Retinal pigment epithelial cell (primary cell): ENCODE measurements around the gene SACM1L.

Experiments
- DNase-seq: peaks from one replicate; pipeline ENCODE4 v3.0.0-alpha.2; 2010; ENCODE audit warnings: low read depth
- H3K4me3 ChIP-seq: 2 replicates; pipeline ENCODE4 v1.5.1; 2011; ENCODE audit warnings: mild to moderate bottlenecking, low read length, control low read depth, moderate library complexity
- TF ChIP-seq, protein P1 (sequence below): conservative IDR thresholded peaks from 2 replicates; pipeline ENCODE4 v1.5.1; 2011; ENCODE audit warnings: low read depth, low read length, control low read depth, inconsistent platforms

The SACM1L gene

DNA sequence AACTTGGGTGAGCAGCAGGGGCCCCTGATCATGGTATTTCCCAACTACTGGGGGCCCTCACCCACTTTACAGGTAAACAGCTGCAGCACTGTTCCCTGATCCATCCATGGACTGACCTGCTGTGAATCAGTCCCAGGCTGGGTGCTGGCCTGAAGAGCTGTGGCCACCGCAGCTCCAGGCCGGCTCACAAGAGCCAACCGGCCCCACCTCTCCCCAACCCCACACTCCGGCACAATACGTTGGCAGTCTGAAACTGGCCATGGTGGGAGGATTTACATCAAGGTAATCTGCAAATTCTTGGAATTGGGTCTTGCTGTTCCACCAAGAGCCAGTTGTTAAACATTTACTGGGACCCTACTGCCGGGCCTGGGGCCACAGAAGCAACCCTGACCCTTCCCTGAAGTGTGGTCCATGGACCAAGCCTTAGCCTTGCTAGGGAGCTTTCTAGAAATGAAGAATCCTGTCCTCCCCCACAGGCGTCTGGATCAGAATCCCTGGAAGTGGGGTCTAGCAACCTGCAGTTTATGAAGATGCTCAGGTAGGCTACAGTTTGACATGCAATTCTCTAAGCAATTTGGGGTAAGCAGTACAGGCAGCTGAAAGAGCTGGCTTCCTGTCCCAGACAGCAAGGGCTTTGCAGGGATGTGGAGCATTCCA, 103.4 kb downstream of the SACM1L start:
- H3K4me3 ChIP-seq: no peak overlapping the region
- no peak for DNase-seq
- TF ChIP-seq, protein P1, sequence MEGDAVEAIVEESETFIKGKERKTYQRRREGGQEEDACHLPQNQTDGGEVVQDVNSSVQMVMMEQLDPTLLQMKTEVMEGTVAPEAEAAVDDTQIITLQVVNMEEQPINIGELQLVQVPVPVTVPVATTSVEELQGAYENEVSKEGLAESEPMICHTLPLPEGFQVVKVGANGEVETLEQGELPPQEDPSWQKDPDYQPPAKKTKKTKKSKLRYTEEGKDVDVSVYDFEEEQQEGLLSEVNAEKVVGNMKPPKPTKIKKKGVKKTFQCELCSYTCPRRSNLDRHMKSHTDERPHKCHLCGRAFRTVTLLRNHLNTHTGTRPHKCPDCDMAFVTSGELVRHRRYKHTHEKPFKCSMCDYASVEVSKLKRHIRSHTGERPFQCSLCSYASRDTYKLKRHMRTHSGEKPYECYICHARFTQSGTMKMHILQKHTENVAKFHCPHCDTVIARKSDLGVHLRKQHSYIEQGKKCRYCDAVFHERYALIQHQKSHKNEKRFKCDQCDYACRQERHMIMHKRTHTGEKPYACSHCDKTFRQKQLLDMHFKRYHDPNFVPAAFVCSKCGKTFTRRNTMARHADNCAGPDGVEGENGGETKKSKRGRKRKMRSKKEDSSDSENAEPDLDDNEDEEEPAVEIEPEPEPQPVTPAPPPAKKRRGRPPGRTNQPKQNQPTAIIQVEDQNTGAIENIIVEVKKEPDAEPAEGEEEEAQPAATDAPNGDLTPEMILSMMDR: no peak

DNA sequence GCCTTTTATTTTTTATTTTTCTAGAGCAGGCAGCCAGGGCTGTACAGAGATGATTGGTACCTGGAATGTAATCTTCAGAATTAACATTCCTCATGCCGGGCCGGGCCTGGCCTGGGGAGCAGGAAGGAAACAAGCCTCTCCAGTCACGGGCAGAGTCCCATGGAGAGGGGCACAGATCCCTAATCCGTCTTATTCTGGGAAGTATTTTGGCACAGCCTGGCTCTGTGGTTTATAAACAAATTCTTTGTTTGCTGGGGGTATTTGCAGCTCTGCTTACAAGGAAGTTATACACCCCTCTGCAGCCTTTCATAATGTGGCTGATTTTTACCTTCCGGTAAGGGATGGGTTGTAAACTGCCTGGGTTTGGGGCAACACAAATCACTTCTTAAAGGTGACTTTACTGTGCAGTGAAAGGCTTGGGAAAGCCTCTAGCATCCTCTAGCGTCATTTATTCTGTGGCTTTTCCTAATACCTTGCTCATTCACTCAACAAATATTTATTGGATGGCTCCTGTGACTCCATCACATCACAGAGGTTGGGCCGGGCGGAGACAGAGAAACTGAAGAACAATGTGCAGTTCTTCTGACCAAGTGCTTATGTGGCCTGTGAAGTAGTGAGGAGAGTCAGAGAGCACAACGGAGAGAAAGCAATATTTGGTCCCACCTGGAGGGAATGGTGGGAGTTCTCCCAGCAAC, 104.4 kb downstream of the SACM1L start:
- DNase-seq: peak; percentile 85
- H3K4me3 ChIP-seq: peak overlapping the region; percentile 83
- TF ChIP-seq, protein P1: peak; percentile 33

DNA sequence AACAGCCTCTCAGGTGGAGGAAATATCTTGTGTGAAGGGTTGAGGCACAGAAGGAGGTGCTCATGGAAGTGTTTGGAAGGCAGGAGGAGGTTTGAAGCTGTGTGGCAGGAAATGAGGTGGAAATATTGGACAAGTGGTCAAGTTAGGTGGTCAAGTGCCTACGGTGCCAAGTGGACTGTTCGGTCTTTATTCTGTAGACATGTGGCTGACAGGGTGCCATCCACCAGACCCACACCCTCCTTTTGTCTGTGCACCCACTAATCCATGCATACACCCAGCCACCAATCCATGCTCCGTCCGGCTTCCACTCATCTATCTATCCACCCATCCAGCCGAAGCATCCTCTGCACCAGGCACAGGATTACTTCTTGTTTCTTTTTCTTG, 105.0 kb downstream of the SACM1L start:
- H3K4me3 ChIP-seq: peak overlapping the region; percentile 83
- no peak for DNase-seq
- TF ChIP-seq, protein P1: no peak

DNA sequence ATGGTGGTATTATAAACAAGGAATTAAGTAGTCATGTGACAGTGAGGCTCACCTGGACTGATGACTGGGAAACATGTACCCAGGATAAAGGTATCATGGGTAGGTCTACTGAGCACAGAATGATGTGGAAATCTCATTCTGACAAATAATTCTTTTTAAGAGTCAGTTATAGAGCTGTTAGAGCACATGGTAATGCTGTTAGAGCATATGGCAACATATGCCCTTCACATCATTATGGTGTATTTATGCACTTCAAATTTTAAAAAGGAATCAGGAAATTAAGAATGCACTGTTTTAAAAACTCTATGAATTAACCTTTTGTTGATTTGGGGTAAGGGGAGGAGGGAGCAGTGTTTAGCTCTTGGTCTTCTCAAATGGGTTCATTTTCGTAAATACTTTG, 105.5 kb downstream of the SACM1L start:
- peak overlapping the region; percentile 83 for H3K4me3 ChIP-seq
- DNase-seq: no peak
- TF ChIP-seq, protein P1: no peak
